NCI-H1092 (cell line): ENCODE data around the gene MRPS31.
"Not testable (repeated sequence)": the region's sequence is repeated elsewhere in the genome, so short reads cannot be mapped to it uniquely, and the experiment has no call there.

Experiments used
- DNase-seq: peaks from one replicate; lab custom pipeline; 2025; lab: John Stamatoyannopoulos, UW

MRPS31 gene

GRCh38 chr13:40758811-40759210 is 12.2 kb downstream of the MRPS31 start:
- DNase-seq = no peak

DNA sequence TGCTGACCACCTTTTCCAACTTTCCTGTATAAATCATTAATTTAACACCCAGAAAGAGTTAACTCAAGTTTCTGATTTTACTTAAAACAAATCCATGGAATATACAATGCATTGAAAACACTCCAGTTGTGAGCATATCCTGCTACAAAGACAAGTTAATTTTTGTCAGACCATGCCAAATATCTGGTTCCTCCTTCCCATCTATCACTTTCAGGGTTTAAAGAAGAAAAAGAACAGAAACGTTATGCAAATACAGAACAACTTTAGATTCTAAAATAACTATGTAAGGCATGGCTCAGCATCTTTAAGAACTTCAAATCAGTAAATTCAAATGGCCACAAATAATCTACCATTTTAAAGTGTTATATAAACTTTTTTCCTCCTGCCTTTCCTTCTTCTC is 14.9 kb downstream of the MRPS31 start:
- DNase-seq = no peak

- DNase-seq = no peak
Observed at GRCh38 chr13:40755082-40755700, 15.8 kb downstream of the MRPS31 start.

- no peak for DNase-seq
Observed at GRCh38 chr13:40749327-40749726, 21.7 kb downstream of the MRPS31 start.

DNA sequence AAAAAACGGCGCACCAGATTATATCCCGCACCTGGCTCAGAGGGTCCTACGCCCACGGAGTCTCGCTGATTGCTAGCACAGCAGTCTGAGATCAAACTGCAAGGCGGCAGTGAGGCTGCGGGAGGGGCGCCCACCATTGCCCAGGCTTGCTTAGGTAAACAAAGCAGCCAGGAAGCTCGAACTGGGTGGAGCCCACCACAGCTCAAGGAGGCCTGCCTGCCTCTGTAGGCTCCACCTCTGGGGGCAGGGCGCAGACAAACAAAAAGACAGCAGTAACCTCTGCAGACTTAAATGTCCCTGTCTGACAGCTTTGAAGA is 35.8 kb downstream of the MRPS31 start:
- DNase-seq = not testable (repeated sequence)

- DNase-seq = not testable (repeated sequence)
Observed at GRCh38 chr13:40734536-40735231, 36.3 kb downstream of the MRPS31 start.

DNA sequence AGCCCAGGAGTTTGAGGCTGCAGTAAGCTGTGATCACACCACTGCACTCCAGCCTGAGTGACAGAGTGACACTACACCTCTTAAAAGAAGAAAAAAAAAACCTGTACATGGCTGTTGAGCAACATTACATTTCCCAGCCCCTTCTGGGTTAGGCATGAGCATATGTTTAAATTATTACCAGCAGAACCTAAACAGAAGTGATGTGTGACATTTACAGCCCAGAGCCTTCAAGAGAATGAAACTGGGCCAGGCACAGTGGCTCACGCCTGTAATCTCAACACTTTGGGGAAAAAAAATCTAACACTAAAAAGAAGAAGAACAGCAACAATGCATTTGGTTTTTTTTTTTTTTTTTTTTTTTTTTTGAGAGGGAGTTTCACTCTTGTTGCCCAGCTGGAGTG is 38.3 kb downstream of the MRPS31 start:
- DNase-seq = no peak

GRCh38 chr13:40728595-40728994 is 42.4 kb downstream of the MRPS31 start:
- no peak for DNase-seq

- not testable (repeated sequence) for DNase-seq
Observed at GRCh38 chr13:40714433-40714832, 56.6 kb downstream of the MRPS31 start.

DNA sequence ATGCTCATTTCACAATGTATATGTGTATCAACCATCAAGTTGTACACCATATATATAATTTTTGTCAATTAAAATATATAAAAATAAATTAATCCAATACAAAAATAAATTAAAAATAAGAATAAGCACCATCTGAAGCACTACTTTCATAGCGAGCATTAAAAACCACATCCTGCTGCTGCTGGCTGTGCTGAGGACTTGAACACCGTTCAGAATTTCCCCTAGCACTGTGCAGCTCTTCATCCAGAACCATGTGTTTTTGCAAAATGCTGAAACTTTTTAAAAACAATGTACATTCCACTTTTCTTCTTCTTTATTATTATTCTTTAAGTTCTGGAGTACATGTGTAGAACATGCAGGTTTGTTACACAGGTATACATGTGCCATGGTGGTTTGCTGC is 64.6 kb downstream of the MRPS31 start:
- DNase-seq = no peak

DNA sequence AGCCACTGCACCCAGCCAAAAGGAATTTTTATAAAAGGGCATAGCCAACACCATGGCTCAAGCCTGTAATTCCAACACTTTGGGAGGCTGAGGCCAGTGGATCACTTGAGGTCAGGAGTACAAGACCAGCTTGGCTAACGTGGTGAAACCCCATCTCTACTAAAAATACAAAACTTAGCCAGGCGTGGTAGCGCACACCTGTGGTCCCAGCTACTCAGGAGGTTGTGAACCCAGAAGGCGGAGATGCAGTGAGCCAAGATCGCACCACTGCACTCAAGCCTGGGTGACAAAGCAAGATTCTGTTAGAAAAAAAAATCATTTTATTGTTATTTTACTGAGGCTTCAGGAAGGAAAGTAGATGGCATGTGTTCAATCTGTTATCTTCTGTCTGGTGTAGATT is 73.3 kb downstream of the MRPS31 start:
- DNase-seq = no peak

DNA sequence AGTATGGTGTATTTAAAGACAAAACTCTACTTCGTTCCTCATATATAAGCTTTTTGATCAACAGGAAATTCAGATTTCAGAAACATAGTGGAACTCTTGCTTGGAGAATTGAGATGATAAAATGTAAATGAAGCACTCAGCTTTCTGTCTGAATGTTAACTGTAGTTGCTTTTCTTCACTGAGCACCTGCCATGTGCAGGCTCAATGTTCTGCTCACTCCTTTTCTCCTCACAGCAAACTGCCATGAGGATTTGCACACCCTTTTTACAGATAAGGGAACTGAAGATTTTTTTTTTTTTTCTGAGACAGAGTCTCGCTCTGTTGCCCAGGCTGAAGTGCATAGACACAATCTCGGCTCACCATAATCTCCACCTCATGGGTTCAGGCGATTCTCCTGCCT is 76.6 kb downstream of the MRPS31 start:
- no peak for DNase-seq

DNA sequence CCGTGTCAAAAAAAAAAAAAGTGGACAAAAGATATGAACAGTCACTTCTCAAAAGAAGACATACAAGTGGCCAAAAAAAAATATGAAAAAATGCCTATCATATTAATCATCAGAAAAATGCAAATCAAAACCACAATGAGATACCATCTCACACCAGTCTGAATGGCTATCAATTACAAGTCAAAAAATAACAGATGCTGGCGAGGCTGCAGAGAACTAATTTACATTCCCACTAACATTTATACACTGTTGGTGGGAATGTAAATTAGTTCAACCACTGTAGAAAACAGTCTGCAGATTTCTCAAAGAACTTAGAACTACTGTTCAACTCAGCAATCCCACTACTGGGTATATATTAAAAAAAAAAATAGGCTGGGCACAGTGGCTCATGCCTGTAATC is 78.0 kb downstream of the MRPS31 start:
- no peak for DNase-seq

DNA sequence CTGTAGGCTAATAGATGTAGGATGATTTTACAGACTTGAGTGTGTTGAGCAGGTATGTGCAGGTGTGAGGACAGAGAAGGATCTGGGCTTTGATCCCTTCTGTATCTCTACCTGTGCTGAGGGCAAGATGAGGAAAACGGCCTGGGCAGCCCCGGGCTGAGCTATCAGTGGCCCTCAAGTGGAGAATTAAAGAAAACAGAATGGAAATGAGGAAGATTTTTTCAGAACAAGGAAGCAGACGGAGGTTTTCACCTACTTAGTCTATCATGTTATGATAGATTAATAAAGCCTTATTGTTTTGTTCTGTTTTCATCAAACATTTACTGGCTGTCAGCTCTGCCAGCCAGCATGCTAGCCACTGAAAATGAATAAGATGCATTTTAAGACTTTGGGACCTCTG is 82.2 kb downstream of the MRPS31 start:
- no peak for DNase-seq

DNA sequence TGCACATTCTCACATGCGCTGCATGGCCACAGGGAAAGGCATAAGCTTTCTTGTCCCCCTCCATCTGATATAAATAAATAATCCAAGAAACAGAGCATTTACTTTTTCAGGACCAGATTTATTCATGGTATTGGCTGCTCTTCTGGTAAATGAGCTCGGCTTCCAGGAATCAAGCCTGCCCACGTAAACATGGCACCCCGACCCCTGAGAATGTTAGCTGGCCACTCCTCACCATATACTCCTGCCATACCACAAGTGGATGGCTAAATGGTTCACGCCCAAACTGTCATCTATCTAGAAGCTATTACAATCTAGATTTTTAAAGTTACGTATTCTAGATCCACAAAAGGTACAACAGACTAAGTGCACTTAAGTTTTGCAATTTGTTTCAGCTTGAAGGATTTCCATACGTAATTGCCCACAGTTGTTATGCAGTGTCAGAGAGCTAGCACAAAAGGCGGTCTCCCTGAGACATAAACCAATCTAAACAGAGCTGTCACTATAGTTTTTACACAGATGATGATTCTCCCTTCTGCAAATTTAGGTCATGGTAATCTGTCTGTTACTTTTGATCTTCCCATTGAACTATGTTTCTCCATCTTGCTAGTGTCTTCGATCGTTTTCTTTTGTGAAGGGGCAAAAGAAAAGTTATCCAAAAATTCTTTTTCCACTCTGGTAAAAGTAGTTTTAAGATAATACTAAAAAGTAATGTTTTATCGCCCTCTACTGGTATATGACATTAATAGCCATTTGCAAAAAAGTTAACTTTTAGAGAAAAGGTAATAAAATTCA is 88.3 kb downstream of the MRPS31 start:
- no peak for DNase-seq

GRCh38 chr13:40681341-40682146 is 89.4 kb downstream of the MRPS31 start:
- no peak for DNase-seq

GRCh38 chr13:40680659-40681323 is 90.2 kb downstream of the MRPS31 start:
- DNase-seq = no peak

DNA sequence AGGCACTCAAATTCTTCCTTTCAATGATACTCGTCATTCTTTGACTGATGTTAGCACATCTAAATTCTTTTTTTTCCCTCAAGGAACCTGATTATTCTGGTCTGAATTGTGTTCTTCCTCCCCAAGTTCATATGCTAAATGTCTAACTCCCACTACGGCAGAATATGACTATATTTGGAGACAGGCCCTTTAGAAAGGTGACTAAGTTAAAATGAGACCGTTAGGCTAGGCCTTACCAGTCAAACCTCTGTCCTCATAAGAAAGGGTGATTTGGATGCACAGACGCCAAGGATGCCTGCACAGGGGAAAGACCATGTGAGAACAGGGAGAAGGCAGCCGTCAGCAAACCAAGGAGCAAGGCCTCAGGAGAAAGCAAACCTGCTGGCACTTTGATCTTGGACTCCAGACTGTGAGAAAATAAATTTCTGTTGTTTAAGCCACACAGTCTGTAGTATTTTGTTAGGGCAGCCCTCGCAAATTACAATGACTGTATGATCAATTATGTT is 91.5 kb downstream of the MRPS31 start:
- DNase-seq = no peak
